SU-DHL-6 (cell line): ENCODE data around the gene ZNF592.

Experiments used
- H2AFZ ChIP-seq: fragments of 200-600 bp; sonication (generic); 2 replicates; pipeline ENCODE4 v1.6.1; 2014; ENCODE audit warnings: low read depth, mild to moderate bottlenecking, moderate library complexity, mixed read lengths, antibody characterized with exemption, low read length; ENCODE audit not compliant: severe bottlenecking
- H3F3A ChIP-seq: fragments of 200-600 bp; shearing (Covaris generic); 2 replicates; pipeline ENCODE4 v1.6.0; 2016; ENCODE audit warnings: antibody characterized with exemption, mild to moderate bottlenecking; ENCODE audit not compliant: insufficient read depth
- H3K27ac ChIP-seq: fragments of 200-600 bp; sonication (generic); 2 replicates; pipeline ENCODE4 v1.5.1; 2016; ENCODE audit warnings: low read depth, mild to moderate bottlenecking, low read length, moderate library complexity, mixed read lengths
- H3K27me3 ChIP-seq: fragments of 200-600 bp; sonication (generic), shearing (Covaris generic); 2 replicates; pipeline ENCODE4 v1.6.0; 2014; ENCODE audit warnings: mild to moderate bottlenecking, low read length
- H3K36me3 ChIP-seq: fragments of 200-600 bp; sonication (generic); 2 replicates; pipeline ENCODE4 v1.6.1; 2014; ENCODE audit warnings: mild to moderate bottlenecking, low read length, mixed read lengths
- H3K4me2 ChIP-seq: fragments of 300-600, 200-600 bp; shearing (Covaris generic), sonication (generic); 2 replicates; pipeline ENCODE4 v1.6.0; 2014; ENCODE audit warnings: low read length, low read depth, mild to moderate bottlenecking; ENCODE audit not compliant: poor library complexity, severe bottlenecking
- H3K4me3 ChIP-seq: fragments of 200-600 bp; sonication (generic); 2 replicates; pipeline ENCODE4 v1.5.1; 2014; ENCODE audit warnings: antibody characterized with exemption, low read length, mild to moderate bottlenecking, mixed read lengths; ENCODE audit not compliant: insufficient read depth, poor library complexity, severe bottlenecking
- H3K79me2 ChIP-seq: fragments of 200-600 bp; sonication (generic); 2 replicates; pipeline ENCODE4 v1.6.1; 2014; ENCODE audit warnings: mild to moderate bottlenecking, low read length, moderate library complexity; ENCODE audit not compliant: insufficient read depth
- H3K9ac ChIP-seq: fragments of 200-600 bp; sonication (generic); 2 replicates; pipeline ENCODE4 v1.7.0; 2014; ENCODE audit warnings: mild to moderate bottlenecking, low read length
- H3K9me2 ChIP-seq: fragments of 200-600 bp; sonication (generic); replicated peaks from 2 replicates; pipeline ENCODE4 v1.6.1; 2014; ENCODE audit warnings: low read length; ENCODE audit not compliant: insufficient read depth
- H3K9me3 ChIP-seq: fragments of 200-600 bp; sonication (generic); 2 replicates; pipeline ENCODE4 v1.6.1; 2014; ENCODE audit warnings: low read length, mixed read lengths; ENCODE audit not compliant: insufficient read depth
- H4K20me1 ChIP-seq: fragments of 200-600 bp; sonication (generic); 2 replicates; pipeline ENCODE4 v1.6.1; 2014; ENCODE audit warnings: low read depth, mild to moderate bottlenecking, antibody characterized with exemption, low read length, moderate library complexity, mixed read lengths
- CTCF ChIP-seq: fragments of 200-600 bp; sonication (generic); IDR thresholded peaks from one replicate; pipeline ENCODE4 v1.5.1; 2017; ENCODE audit warnings: antibody characterized with exemption, mild to moderate bottlenecking, low read length, moderate library complexity; ENCODE audit not compliant: insufficient read depth, poor library complexity, severe bottlenecking
- EZH2phosphoT487 ChIP-seq: fragments of 200-600 bp; sonication (generic), shearing (Covaris generic); conservative IDR thresholded peaks from 2 replicates; pipeline ENCODE4 v1.6.1; 2018; ENCODE audit warnings: mild to moderate bottlenecking, antibody characterized with exemption, low read length, moderate library complexity, mixed read lengths

The ZNF592 gene

GRCh38 chr15:84847382-84847781, 99.0 kb downstream of the ZNF592 start:
- Histone ChIP-seq H3K4me2 (no peak overlapping the region), H4K20me1 (no peaks in the 10 kb centered on the region), H3K27ac (no peak overlapping the region), H3K9ac (no peak overlapping the region), H2AFZ (no peak overlapping the region), H3F3A (no peaks in the 10 kb centered on the region), H3K27me3 (no peaks in the 10 kb centered on the region), H3K9me2 (no peaks in the 10 kb centered on the region), H3K9me3 (peaks cover 6% of the 10 kb centered on the region; the same call in 1 of the 2 replicates), H3K4me3 (no peak overlapping the region), H3K79me2 (no peaks in the 10 kb centered on the region), H3K36me3 (no peaks in the 10 kb centered on the region)
- TF ChIP-seq EZH2phosphoT487: no peak
- no peak for TF ChIP-seq CTCF

DNA sequence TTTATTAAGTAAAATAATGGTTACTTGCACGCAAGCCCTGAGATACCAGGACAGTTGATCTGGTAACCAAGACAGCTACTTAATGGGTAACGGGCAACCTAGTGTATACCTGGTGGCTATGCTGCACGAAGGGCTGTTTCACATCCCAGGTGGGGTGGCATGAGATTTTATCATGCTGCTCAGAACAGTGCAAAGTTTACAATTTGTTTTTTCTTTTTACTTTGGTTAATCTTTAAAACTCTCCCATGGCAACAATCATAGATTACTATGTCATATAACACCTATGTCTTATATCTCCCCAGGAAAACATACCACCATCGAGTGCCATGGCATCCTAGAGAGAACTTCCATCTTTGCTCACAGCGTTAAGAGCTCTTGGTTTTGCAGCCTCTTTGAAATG, 103.8 kb downstream of the ZNF592 start:
- H3F3A ChIP-seq: no peaks in the 10 kb centered on the region
- no peaks in the 10 kb centered on the region for H3K27me3 ChIP-seq
- no peak overlapping the region for H3K27ac ChIP-seq
- H4K20me1 ChIP-seq: no peaks in the 10 kb centered on the region
- peaks cover 2% of the 10 kb centered on the region; the same call in 1 of the 2 replicates for H3K9me3 ChIP-seq
- H3K4me3 ChIP-seq: no peak overlapping the region
- no peaks in the 10 kb centered on the region for H3K9me2 ChIP-seq
- H3K36me3 ChIP-seq: no peaks in the 10 kb centered on the region
- no peak overlapping the region for H3K9ac ChIP-seq
- TF ChIP-seq EZH2phosphoT487 (no peak), CTCF (no peak)
- no peak overlapping the region for H2AFZ ChIP-seq
- no peaks in the 10 kb centered on the region for H3K79me2 ChIP-seq
- no peak overlapping the region for H3K4me2 ChIP-seq

DNA sequence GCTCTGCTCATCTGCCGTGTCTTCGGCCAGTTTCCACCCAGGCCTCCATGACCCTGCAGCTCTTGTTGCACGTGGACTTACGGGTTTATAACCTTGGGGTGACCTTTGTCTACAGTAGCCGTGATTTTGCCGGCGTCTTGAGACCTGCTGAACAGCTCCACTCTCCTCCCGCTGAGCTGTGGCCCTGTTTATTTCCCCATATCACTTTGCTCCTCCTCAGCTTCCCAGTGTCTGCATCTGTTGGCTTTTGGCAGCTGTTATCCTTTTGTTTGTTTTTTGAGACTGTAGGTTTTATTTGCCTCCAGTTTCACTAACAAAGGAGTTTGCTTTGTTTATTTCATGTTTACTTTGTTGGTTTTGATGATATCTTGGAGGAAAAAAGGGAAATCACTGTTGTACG, 106.7 kb downstream of the ZNF592 start:
- H3K9me2 ChIP-seq: no peaks in the 10 kb centered on the region
- H3K4me3 ChIP-seq: no peak overlapping the region
- H3K27me3 ChIP-seq: no peaks in the 10 kb centered on the region
- H2AFZ ChIP-seq: no peak overlapping the region
- no peaks in the 10 kb centered on the region for H4K20me1 ChIP-seq
- TF ChIP-seq CTCF (no peak), EZH2phosphoT487 (no peak)
- no peak overlapping the region for H3K9ac ChIP-seq
- no peaks in the 10 kb centered on the region for H3K79me2 ChIP-seq
- H3F3A ChIP-seq: no peaks in the 10 kb centered on the region
- H3K27ac ChIP-seq: no peak overlapping the region
- H3K9me3 ChIP-seq: no peaks in the 10 kb centered on the region
- no peaks in the 10 kb centered on the region for H3K36me3 ChIP-seq
- no peak overlapping the region for H3K4me2 ChIP-seq
